WTC11 (cell line): ENCODE measurements around the gene HP1BP3. TPM values are rescaled to one million over a fixed set of nuclear protein-coding genes. Genes with fewer than 3 reads are reported as not detected.

ENCODE experiments used
- ATAC-seq: fragments of 200-7000 bp; cut with Tn5 transposase; 2 replicates; pipeline ENCODE4 v1.10.0; 2021; ENCODE audit warnings: mild to moderate bottlenecking, moderate library complexity
- CTCF ChIA-PET: fragments of 300-600 bp; sonication (Branson Sonifier 250); formaldehyde crosslinking; loops from one replicate; lab custom pipeline; 2021; ENCODE audit warnings: antibody characterized with exemption; lab: Charles Lee
- POLR2A ChIA-PET: fragments of 350-600 bp; sonication (Branson Sonifier 250); formaldehyde crosslinking; loops from one replicate; lab custom pipeline; 2021; ENCODE audit warnings: antibody characterized with exemption; lab: Charles Lee
- DNase-seq: peaks from one replicate; pipeline ENCODE4 v3.0.0; 2021; ENCODE audit warnings: low spot score
- H3K27ac Mint-ChIP-seq: 2 replicates; pipeline ENCODE4 v1.8.0; 2021; ENCODE audit warnings: mixed read lengths
- H3K27me3 Mint-ChIP-seq: 2 replicates; pipeline ENCODE4 v1.8.0; 2021; ENCODE audit warnings: low read depth, mild to moderate bottlenecking, moderate library complexity, mixed read lengths
- H3K36me3 Mint-ChIP-seq: 2 replicates; pipeline ENCODE4 v1.8.0; 2021; ENCODE audit warnings: mixed read lengths
- H3K4me1 Mint-ChIP-seq: 2 replicates; pipeline ENCODE4 v1.8.0; 2022; ENCODE audit warnings: mixed read lengths
- H3K4me3 Mint-ChIP-seq: 2 replicates; pipeline ENCODE4 v1.8.0; 2021; ENCODE audit warnings: mild to moderate bottlenecking, moderate library complexity, mixed read lengths
- H3K9me3 Mint-ChIP-seq: 2 replicates; pipeline ENCODE4 v1.8.0; 2021; ENCODE audit warnings: mixed read lengths
- EMX1 ChIP-seq: fragments of 250-450 bp; sonication (Bioruptor Pico); IDR thresholded peaks from 2 replicates; pipeline ENCODE4 v1.8.0; 2021; ENCODE audit warnings: mild to moderate bottlenecking
- FOXK1 ChIP-seq: sonication (generic); formaldehyde crosslinking; IDR thresholded peaks from 2 replicates; pipeline ENCODE4 v1.8.0; 2022; ENCODE audit warnings: mild to moderate bottlenecking, moderate library complexity, missing genetic modification reagents
- FOXP1 ChIP-seq: sonication (generic); formaldehyde crosslinking; IDR thresholded peaks from 2 replicates; pipeline ENCODE4 v1.8.0; 2022; ENCODE audit warnings: missing genetic modification reagents, mild to moderate bottlenecking, moderate library complexity, borderline replicate concordance
- GABPB1 ChIP-seq: sonication (generic); formaldehyde crosslinking; IDR thresholded peaks from 2 replicates; pipeline ENCODE4 v1.8.1; 2023; ENCODE audit warnings: mild to moderate bottlenecking, missing genetic modification reagents
- JAZF1 ChIP-seq: fragments of 250-450 bp; sonication (Bioruptor Pico); IDR thresholded peaks from 2 replicates; pipeline ENCODE4 v1.9.0; 2021; ENCODE audit warnings: moderate library complexity, mild to moderate bottlenecking, inconsistent platforms
- MXD4 ChIP-seq: fragments of 250-450 bp; sonication (Bioruptor Pico); IDR thresholded peaks from 2 replicates; pipeline ENCODE4 v1.8.0; 2021; ENCODE audit warnings: mild to moderate bottlenecking, moderate library complexity, borderline replicate concordance
- MYBL2 ChIP-seq: sonication (generic); formaldehyde crosslinking; IDR thresholded peaks from 2 replicates; pipeline ENCODE4 v1.8.1; 2023; ENCODE audit warnings: mild to moderate bottlenecking, moderate library complexity, missing genetic modification reagents
- NFE2L1 ChIP-seq: sonication (generic); formaldehyde crosslinking; IDR thresholded peaks from 2 replicates; pipeline ENCODE4 v1.8.1; 2023; ENCODE audit warnings: missing genetic modification reagents
- RELA ChIP-seq: sonication (generic); formaldehyde crosslinking; IDR thresholded peaks from 2 replicates; pipeline ENCODE4 v1.8.1; 2022; ENCODE audit warnings: missing genetic modification reagents, mild to moderate bottlenecking, borderline replicate concordance
- SMAD3 ChIP-seq: sonication (generic); formaldehyde crosslinking; IDR thresholded peaks from 2 replicates; pipeline ENCODE4 v1.8.0; 2022; ENCODE audit warnings: missing genetic modification reagents, mild to moderate bottlenecking, borderline replicate concordance
- SP1 ChIP-seq: sonication (generic); formaldehyde crosslinking; conservative IDR thresholded peaks from 2 replicates; pipeline ENCODE4 v1.8.1; 2022; ENCODE audit warnings: missing genetic modification reagents
- TEAD1 ChIP-seq: sonication (generic); formaldehyde crosslinking; IDR thresholded peaks from 2 replicates; pipeline ENCODE4 v1.8.0; 2022; ENCODE audit warnings: mild to moderate bottlenecking, missing genetic modification reagents
- TEAD4 ChIP-seq: sonication (generic); formaldehyde crosslinking; IDR thresholded peaks from 2 replicates; pipeline ENCODE4 v1.8.0; 2022; ENCODE audit warnings: mild to moderate bottlenecking, missing genetic modification reagents
- ZNF219 ChIP-seq: sonication (generic); formaldehyde crosslinking; IDR thresholded peaks from 2 replicates; pipeline ENCODE4 v1.8.0; 2023; ENCODE audit warnings: missing genetic modification reagents, mild to moderate bottlenecking, borderline replicate concordance
- ZNF232 ChIP-seq: sonication (generic); formaldehyde crosslinking; IDR thresholded peaks from 2 replicates; pipeline ENCODE4 v1.8.0; 2022; ENCODE audit warnings: mild to moderate bottlenecking, missing genetic modification reagents
- ZNF396 ChIP-seq: fragments of 250-450 bp; sonication (Bioruptor Pico); IDR thresholded peaks from 2 replicates; pipeline ENCODE4 v1.8.0; 2021; ENCODE audit warnings: mild to moderate bottlenecking, moderate library complexity, borderline replicate concordance
- ZNF671 ChIP-seq: fragments of 250-450 bp; sonication (Bioruptor Pico); IDR thresholded peaks from 2 replicates; pipeline ENCODE4 v1.8.0; 2021; ENCODE audit warnings: mild to moderate bottlenecking
- total RNA-seq: library from RNA; stranded (reverse); gene quantifications from 3 replicates; pipeline ENCODE4 v1.2.3, GENCODE V29; 2021
- TF ChIP-seq, protein P1 (sequence below): fragments of 250-450 bp; sonication (Bioruptor Pico); IDR thresholded peaks from 2 replicates; pipeline ENCODE4 v2.1.2; 2022; ENCODE audit warnings: mild to moderate bottlenecking, moderate library complexity
- TF ChIP-seq, protein P2 (sequence below): fragments of 250-450 bp; sonication (Bioruptor Pico); conservative IDR thresholded peaks from 2 replicates; pipeline ENCODE4 v1.9.0; 2021; ENCODE audit warnings: mild to moderate bottlenecking
- TF ChIP-seq, protein P3 (sequence below): fragments of 250-450 bp; sonication (Bioruptor Pico); IDR thresholded peaks from 2 replicates; pipeline ENCODE4 v1.9.0; 2021; ENCODE audit warnings: mild to moderate bottlenecking
- TF ChIP-seq, protein P4 (sequence below): sonication (generic); formaldehyde crosslinking; IDR thresholded peaks from 2 replicates; pipeline ENCODE4 v1.8.1; 2022; ENCODE audit warnings: mild to moderate bottlenecking, moderate library complexity, missing genetic modification reagents
- TF ChIP-seq, protein P5 (sequence below): sonication (generic); formaldehyde crosslinking; IDR thresholded peaks from 2 replicates; pipeline ENCODE4 v1.8.1; 2023; ENCODE audit warnings: mild to moderate bottlenecking, missing genetic modification reagents, moderate library complexity
- TF ChIP-seq, protein P6 (sequence below): fragments of 250-450 bp; sonication (Bioruptor Pico); IDR thresholded peaks from 2 replicates; pipeline ENCODE4 v1.9.0; 2021; ENCODE audit warnings: moderate library complexity, mild to moderate bottlenecking, inconsistent platforms, borderline replicate concordance
- TF ChIP-seq, protein P7 (sequence below): sonication (generic); formaldehyde crosslinking; IDR thresholded peaks from 2 replicates; pipeline ENCODE4 v1.8.1; 2022; ENCODE audit warnings: low read depth, mild to moderate bottlenecking, moderate library complexity, missing genetic modification reagents, borderline replicate concordance
- TF ChIP-seq, protein P8 (sequence below): sonication (generic); formaldehyde crosslinking; IDR thresholded peaks from 2 replicates; pipeline ENCODE4 v1.8.0; 2022; ENCODE audit warnings: mild to moderate bottlenecking, missing genetic modification reagents

The HP1BP3 gene
- total RNA-seq, 1 experiment from 2014 or later, result 121 TPM

DNA sequence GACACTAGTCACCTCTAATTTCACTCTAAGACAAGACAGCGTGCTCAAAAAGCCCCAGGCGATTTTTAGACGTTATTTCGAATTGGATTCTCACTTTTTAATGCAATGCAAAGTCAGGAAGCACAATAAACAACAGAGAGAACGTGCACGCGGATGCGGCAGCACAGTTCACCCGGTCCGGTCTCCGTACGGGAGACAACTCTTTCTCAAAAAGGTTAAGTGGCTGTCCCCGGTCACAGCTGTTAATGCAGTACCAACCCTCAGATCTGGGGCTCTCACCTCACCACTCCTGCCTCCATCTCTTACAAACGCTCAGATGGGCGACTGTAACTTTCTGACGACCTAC, 1.2 kb downstream of the HP1BP3 start:
- ATAC-seq (no peak), DNase-seq (no peak)
- H3K27me3 Mint-ChIP-seq, result no peaks in the 10 kb centered on the region
- peak overlapping the region; percentile 98 for H3K27ac Mint-ChIP-seq
- peak overlapping the region; percentile 100 for H3K4me3 Mint-ChIP-seq
- H3K9me3 Mint-ChIP-seq, result no peaks in the 10 kb centered on the region
- no peaks in the 10 kb centered on the region for H3K36me3 Mint-ChIP-seq
- TF ChIP-seq RELA (CRISPR knock-in tag) (no peak), MXD4 (no peak), MYBL2 (CRISPR knock-in tag) (no peak), EMX1 (CRISPR knock-in tag) (no peak), SMAD3 (CRISPR knock-in tag) (no peak), TEAD4 (CRISPR knock-in tag) (no peak), ZNF671 (CRISPR knock-in tag) (no peak), SP1 (CRISPR knock-in tag) (no peak), JAZF1 (CRISPR knock-in tag) (no peak), NFE2L1 (CRISPR knock-in tag) (no peak), ZNF232 (no peak)
- TF ChIP-seq, protein P1, sequence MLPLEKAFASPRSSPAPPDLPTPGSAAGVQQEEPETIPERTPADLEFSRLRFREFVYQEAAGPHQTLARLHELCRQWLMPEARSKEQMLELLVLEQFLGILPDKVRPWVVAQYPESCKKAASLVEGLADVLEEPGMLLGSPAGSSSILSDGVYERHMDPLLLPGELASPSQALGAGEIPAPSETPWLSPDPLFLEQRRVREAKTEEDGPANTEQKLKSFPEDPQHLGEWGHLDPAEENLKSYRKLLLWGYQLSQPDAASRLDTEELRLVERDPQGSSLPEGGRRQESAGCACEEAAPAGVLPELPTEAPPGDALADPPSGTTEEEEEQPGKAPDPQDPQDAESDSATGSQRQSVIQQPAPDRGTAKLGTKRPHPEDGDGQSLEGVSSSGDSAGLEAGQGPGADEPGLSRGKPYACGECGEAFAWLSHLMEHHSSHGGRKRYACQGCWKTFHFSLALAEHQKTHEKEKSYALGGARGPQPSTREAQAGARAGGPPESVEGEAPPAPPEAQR, result no peak
- TF ChIP-seq, protein P2, sequence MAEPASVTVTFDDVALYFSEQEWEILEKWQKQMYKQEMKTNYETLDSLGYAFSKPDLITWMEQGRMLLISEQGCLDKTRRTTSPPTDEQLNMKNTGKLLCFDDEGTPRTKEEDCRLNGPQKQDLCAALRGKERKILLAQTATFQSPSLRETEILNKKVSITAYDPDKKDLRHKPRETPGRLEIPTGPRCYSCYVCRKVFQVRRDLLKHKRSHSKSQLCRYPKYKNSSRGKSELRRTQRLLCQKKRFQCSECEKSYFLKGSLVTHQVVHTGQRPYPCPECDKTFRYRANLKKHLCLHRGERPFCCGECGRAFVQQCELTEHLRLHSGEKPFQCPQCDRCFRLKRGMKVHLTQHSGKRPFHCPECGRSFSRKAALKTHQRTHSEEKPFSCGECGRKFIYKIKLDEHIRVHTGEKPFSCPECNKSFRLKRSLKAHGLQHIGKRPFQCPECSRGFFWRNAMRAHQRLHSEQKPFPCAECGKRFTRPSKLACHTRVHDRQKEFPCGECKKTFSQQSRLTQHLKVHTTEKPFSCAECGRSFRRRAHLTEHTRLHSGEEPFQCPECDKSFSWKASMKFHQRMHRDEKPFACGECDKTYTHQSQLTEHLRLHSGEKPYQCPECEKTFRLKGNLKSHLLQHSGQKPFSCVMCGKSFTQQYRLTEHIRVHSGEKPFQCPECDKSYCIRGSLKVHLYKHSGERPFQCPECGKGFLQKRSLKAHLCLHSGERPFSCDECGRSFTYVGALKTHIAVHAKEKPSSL (CRISPR knock-in tag), result no peak
- TF ChIP-seq, protein P3, sequence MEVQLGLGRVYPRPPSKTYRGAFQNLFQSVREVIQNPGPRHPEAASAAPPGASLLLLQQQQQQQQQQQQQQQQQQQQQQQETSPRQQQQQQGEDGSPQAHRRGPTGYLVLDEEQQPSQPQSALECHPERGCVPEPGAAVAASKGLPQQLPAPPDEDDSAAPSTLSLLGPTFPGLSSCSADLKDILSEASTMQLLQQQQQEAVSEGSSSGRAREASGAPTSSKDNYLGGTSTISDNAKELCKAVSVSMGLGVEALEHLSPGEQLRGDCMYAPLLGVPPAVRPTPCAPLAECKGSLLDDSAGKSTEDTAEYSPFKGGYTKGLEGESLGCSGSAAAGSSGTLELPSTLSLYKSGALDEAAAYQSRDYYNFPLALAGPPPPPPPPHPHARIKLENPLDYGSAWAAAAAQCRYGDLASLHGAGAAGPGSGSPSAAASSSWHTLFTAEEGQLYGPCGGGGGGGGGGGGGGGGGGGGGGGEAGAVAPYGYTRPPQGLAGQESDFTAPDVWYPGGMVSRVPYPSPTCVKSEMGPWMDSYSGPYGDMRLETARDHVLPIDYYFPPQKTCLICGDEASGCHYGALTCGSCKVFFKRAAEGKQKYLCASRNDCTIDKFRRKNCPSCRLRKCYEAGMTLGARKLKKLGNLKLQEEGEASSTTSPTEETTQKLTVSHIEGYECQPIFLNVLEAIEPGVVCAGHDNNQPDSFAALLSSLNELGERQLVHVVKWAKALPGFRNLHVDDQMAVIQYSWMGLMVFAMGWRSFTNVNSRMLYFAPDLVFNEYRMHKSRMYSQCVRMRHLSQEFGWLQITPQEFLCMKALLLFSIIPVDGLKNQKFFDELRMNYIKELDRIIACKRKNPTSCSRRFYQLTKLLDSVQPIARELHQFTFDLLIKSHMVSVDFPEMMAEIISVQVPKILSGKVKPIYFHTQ (CRISPR knock-in tag), result no peak
- TF ChIP-seq, protein P4, sequence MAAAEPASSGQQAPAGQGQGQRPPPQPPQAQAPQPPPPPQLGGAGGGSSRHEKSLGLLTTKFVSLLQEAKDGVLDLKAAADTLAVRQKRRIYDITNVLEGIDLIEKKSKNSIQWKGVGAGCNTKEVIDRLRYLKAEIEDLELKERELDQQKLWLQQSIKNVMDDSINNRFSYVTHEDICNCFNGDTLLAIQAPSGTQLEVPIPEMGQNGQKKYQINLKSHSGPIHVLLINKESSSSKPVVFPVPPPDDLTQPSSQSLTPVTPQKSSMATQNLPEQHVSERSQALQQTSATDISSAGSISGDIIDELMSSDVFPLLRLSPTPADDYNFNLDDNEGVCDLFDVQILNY (CRISPR knock-in tag), result no peak
- TF ChIP-seq, protein P5, sequence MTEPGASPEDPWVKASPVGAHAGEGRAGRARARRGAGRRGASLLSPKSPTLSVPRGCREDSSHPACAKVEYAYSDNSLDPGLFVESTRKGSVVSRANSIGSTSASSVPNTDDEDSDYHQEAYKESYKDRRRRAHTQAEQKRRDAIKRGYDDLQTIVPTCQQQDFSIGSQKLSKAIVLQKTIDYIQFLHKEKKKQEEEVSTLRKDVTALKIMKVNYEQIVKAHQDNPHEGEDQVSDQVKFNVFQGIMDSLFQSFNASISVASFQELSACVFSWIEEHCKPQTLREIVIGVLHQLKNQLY (CRISPR knock-in tag), result no peak
- TF ChIP-seq, protein P6, sequence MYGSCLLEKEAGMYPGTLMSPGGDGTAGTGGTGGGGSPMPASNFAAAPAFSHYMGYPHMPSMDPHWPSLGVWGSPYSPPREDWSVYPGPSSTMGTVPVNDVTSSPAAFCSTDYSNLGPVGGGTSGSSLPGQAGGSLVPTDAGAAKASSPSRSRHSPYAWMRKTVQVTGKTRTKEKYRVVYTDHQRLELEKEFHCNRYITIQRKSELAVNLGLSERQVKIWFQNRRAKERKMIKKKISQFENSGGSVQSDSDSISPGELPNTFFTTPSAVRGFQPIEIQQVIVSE (CRISPR knock-in tag), result no peak
- ChIA-PET POLR2A (interaction anchor here (0.8 to 2.5 kb wide), 8 partner anchors 12 to 247 kb away, joined by 3 to 14 read pairs (median 6); partner anchors contain the start of genes KIF17 and SH2D5), CTCF (interaction anchor here (1.2 to 2.4 kb wide), 7 partner anchors 58 to 573 kb away, joined by 3 to 13 read pairs (median 5); partner anchors contain the start of genes DDOST and KIF17)
- peaks cover 27% of the 10 kb centered on the region for H3K4me1 Mint-ChIP-seq

DNA sequence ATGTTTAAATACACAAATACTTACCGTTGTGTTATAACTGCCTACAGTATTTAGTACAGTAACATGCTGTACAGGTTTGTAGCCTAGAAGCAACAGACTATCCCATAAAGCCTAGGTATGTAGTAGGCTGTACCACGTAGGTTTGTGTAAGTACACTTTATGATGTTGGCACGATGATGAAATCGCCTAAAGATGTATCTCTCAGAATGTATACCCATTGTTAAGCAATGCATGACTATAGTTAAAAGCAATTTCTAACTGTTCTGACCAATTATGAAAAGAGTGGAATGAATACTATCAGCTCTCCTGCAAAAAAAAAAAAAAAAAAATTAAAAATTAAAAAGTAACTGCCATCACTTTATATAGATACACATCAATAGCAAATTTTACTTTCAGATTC, 11.4 kb downstream of the HP1BP3 start:
- Mint-ChIP-seq H3K27me3 (no peaks in the 10 kb centered on the region), H3K27ac (no peak overlapping the region), H3K4me3 (no peak overlapping the region), H3K4me1 (no peaks in the 10 kb centered on the region), H3K36me3 (peaks cover 73% of the 10 kb centered on the region), H3K9me3 (no peaks in the 10 kb centered on the region)
- ChIA-PET POLR2A (interaction anchor here (1.0 kb wide), 1 partner anchor 11 kb away, joined by 6 read pairs; no protein-coding TSS in a partner anchor), CTCF (no interaction called here)
- DNase-seq (no peak), ATAC-seq (no peak)
- TF ChIP-seq JAZF1 (CRISPR knock-in tag), result no peak
- TF ChIP-seq FOXP1, result no peak
- no peak for TF ChIP-seq ZNF219
- TF ChIP-seq ZNF396 (CRISPR knock-in tag), result no peak
- TF ChIP-seq, protein P7, sequence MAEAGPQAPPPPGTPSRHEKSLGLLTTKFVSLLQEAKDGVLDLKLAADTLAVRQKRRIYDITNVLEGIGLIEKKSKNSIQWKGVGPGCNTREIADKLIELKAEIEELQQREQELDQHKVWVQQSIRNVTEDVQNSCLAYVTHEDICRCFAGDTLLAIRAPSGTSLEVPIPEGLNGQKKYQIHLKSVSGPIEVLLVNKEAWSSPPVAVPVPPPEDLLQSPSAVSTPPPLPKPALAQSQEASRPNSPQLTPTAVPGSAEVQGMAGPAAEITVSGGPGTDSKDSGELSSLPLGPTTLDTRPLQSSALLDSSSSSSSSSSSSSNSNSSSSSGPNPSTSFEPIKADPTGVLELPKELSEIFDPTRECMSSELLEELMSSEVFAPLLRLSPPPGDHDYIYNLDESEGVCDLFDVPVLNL (CRISPR knock-in tag), result no peak
- no peak for TF ChIP-seq FOXK1 (CRISPR knock-in tag)
- TF ChIP-seq, protein P8, sequence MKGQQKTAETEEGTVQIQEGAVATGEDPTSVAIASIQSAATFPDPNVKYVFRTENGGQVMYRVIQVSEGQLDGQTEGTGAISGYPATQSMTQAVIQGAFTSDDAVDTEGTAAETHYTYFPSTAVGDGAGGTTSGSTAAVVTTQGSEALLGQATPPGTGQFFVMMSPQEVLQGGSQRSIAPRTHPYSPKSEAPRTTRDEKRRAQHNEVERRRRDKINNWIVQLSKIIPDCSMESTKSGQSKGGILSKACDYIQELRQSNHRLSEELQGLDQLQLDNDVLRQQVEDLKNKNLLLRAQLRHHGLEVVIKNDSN (CRISPR knock-in tag), result no peak
- TF ChIP-seq TEAD1 (CRISPR knock-in tag), result no peak
- no peak for TF ChIP-seq GABPB1
- TF ChIP-seq, protein P6 (CRISPR knock-in tag), result no peak
